Omental fat pad (tissue), 4 donors: ENCODE data around the gene FAM229B. TPM values are rescaled to one million over a fixed set of nuclear protein-coding genes. Genes with fewer than 3 reads are reported as not detected.
A peak's percentile ranks its signal among the peaks of the same experiment; 100 is the strongest.
"Not testable (repeated sequence)": the region's sequence is repeated elsewhere in the genome, so short reads cannot be mapped to it uniquely, and the experiment has no call there.

Source experiments
- ATAC-seq: fragments of 150-250 bp; one replicate; pipeline ENCODE4 v1.9.1; 2016; ENCODE audit warnings: mild to moderate bottlenecking, moderate library complexity; ENCODE audit not compliant: low FRiP score
- DNase-seq: peaks from one replicate; pipeline ENCODE4 v3.0.0-alpha.2; 2019; ENCODE audit warnings: low spot score
- CTCF ChIP-seq, 3 donors: fragments of 450-650 bp; IDR thresholded peaks; one replicate each; pipeline ENCODE4 v1.5.1; 2016 to 2017; ENCODE audit warnings: antibody characterized with exemption in 3 of 3, mild to moderate bottlenecking in 3 of 3, moderate library complexity in 2 of 3
- total RNA-seq, 4 donors: library from RNA; depleted of rRNA; stranded (reverse); fragments of >200 nt; gene quantifications; one replicate each; pipeline ENCODE4 v1.1.0, GENCODE V29; 2016

The FAM229B gene
- total RNA-seq, 4 donors from 2014 or later: 4.9 to 17.2 (median 12.4) TPM

- ATAC-seq: no peak
- no peak for DNase-seq
- no peak for TF ChIP-seq CTCF (IDR thresholded peaks at IDR 0.05)
Observed at GRCh38 chr6:112041535-112041934, 45.9 kb upstream of the FAM229B start.

GRCh38 chr6:112043032-112044007 is 44.1 kb upstream of the FAM229B start:
- DNase-seq (peak; percentile 92), ATAC-seq (peak; percentile 89)
- peak in 2 of 3 donors; percentile 81 to 88 for TF ChIP-seq CTCF (IDR thresholded peaks at IDR 0.05)

GRCh38 chr6:112044196-112044595 is 43.2 kb upstream of the FAM229B start:
- ATAC-seq (no peak), DNase-seq (no peak)
- no peak for TF ChIP-seq CTCF (IDR thresholded peaks at IDR 0.05)

- ATAC-seq (peak; percentile 33), DNase-seq (no peak)
- no peak for TF ChIP-seq CTCF (IDR thresholded peaks at IDR 0.05)
Observed at GRCh38 chr6:112044856-112045255, 42.5 kb upstream of the FAM229B start.

- DNase-seq, ATAC-seq: not testable (repeated sequence)
Observed at GRCh38 chr6:112047523-112047922, 39.9 kb upstream of the FAM229B start.

GRCh38 chr6:112049026-112049799 is 38.2 kb upstream of the FAM229B start:
- no peak for ATAC-seq
- TF ChIP-seq CTCF (IDR thresholded peaks at IDR 0.05): no peak
- DNase-seq: no peak

- ATAC-seq (no peak), DNase-seq (no peak)
Observed at GRCh38 chr6:112049996-112050395, 37.4 kb upstream of the FAM229B start.

More at GRCh38 chr6:112049996-112050395, 37.4 kb upstream of the FAM229B start:
- TF ChIP-seq CTCF (IDR thresholded peaks at IDR 0.05): no peak
